ENCODE data around the gene ATPAF1. TPM values are rescaled to one million over a fixed set of nuclear protein-coding genes. Genes with fewer than 3 reads are reported as not detected.

The ATPAF1 gene
- total RNA-seq, 6 experiments from 2014 or later, result 32.7 to 42.9 (median 41.5) TPM

DNA sequence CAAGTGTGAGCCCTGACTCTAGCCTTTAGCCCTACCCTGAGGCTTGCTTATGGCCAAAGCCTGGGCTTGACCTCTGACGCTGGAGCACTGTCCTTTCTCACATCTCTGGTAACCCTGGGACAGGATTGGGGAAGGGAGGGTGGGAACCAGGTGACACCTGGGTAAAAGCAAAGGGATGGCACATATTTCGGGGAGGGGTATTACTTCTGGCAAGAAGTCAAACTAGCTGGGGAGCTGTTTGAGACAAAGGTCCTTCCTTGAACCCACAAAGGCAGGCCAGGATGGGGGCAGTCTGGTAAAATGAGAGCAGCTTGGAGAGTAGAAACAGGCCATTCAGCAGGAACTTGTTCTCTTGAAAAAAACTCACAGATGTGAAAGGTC lies 53.6 kb downstream of the ATPAF1 start:
- DNase-seq, result no peak
- peaks cover 11% of the 10 kb centered on the region for H3K36me3 Mint-ChIP-seq (ENCODE audit: low read depth)
- H3K4me3 Mint-ChIP-seq, result no peak overlapping the region
- no peaks in the 10 kb centered on the region; the same call in 1 of the 2 replicates for H3K27me3 Mint-ChIP-seq (ENCODE audit: insufficient read depth)
- no peak overlapping the region for H3K27ac Mint-ChIP-seq
- peaks cover 54% of the 10 kb centered on the region for H3K4me1 Mint-ChIP-seq (ENCODE audit: low read depth)
- TF ChIP-seq, protein P1, sequence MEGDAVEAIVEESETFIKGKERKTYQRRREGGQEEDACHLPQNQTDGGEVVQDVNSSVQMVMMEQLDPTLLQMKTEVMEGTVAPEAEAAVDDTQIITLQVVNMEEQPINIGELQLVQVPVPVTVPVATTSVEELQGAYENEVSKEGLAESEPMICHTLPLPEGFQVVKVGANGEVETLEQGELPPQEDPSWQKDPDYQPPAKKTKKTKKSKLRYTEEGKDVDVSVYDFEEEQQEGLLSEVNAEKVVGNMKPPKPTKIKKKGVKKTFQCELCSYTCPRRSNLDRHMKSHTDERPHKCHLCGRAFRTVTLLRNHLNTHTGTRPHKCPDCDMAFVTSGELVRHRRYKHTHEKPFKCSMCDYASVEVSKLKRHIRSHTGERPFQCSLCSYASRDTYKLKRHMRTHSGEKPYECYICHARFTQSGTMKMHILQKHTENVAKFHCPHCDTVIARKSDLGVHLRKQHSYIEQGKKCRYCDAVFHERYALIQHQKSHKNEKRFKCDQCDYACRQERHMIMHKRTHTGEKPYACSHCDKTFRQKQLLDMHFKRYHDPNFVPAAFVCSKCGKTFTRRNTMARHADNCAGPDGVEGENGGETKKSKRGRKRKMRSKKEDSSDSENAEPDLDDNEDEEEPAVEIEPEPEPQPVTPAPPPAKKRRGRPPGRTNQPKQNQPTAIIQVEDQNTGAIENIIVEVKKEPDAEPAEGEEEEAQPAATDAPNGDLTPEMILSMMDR (IDR thresholded peaks at IDR 0.05), result no peak
- no peaks in the 10 kb centered on the region for H3K9me3 Mint-ChIP-seq

DNA sequence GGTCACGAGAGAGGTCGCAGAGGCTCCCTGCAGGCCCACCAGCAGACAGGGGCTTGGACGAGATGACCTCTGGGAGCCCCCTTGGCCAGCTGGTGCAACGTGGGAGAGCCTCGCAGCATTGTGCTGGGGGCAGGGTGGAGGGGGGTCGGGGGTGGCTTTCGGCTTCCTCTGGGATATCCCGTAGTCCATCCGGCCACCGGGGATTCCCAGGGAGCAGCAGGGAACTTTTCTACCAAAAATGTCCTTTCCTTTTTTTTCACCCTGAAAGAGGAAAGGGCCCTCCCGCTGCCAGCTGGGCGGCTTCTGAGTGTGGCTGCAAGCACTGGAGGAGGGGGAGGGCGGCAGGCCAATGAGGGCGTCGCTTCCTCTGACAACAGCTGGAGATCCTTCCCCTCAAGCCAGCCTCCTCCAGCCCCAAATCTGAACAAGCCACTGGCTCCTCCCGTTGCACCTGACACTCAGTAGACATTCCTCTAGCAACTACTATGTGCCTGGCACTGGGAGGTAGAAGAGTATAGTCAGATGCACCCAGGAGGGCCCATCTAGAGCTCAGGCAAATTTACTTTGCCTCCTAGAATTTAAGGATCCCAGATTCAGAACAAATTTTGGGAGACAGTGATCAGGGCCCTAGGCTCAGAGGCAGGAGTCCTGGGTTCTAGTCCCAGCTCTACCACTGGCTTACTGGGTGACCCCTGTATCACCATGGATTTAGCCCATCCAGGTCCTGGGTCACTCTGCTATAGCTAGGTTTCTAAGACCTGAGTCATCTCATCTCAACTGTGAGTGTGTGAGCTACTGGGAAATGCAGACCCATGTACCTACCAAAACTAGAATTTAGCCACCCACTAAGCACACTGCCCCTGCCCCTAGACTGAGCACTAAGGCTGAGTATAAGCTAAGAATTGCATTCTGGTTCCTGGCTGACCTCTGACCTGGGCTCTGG lies 54.2 kb downstream of the ATPAF1 start:
- Mint-ChIP-seq H3K27ac (no peak overlapping the region), H3K4me3 (no peak overlapping the region), H3K4me1 (ENCODE audit: low read depth) (peaks cover 50% of the 10 kb centered on the region), H3K36me3 (ENCODE audit: low read depth) (peaks cover 17% of the 10 kb centered on the region), H3K9me3 (no peaks in the 10 kb centered on the region), H3K27me3 (ENCODE audit: insufficient read depth) (no peaks in the 10 kb centered on the region; the same call in 1 of the 2 replicates)
- peak; percentile 18 for DNase-seq
- TF ChIP-seq, protein P1 (IDR thresholded peaks at IDR 0.05), result no peak

DNA sequence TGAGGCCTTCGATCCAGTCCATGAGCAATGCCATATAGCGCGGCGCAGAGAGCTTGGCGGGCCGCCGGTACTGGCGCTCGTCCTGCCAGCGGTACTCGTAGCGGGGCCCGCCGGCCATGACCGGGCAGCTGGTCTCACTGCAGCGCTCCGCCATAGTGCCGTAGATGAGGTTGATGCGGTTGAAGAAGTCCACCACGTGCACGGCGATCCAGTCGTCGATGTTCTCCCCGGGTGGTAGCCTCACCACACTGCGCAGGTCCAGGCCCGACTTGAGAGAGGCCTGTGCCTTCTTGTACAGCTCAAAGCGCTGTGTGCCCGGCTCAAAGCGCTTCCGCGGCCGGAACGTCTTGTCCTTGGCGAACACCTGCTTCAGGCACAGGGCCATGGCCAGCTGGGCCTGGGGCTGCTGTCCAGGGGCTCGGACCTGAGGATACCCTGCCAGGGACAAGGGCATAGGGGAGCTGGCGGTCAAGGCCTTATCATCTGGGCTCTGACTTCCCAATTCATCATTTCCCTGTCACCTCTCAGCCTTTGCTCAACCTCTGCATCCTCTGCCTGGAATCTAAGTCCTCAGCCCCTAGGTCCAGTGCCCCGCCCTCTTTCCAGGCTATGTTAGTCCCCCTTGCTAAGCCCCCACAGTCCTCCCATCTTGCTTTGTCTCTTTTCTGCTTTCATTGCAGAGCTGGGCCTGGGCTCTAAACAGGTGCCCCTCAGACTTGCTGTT lies 55.1 kb downstream of the ATPAF1 start:
- Mint-ChIP-seq H3K4me3 (no peak overlapping the region), H3K27me3 (ENCODE audit: insufficient read depth) (no peaks in the 10 kb centered on the region), H3K27ac (no peak overlapping the region), H3K9me3 (no peaks in the 10 kb centered on the region), H3K36me3 (ENCODE audit: low read depth) (peaks cover 24% of the 10 kb centered on the region), H3K4me1 (ENCODE audit: low read depth) (peaks cover 48% of the 10 kb centered on the region)
- no peak for DNase-seq
- TF ChIP-seq, protein P1 (IDR thresholded peaks at IDR 0.05), result no peak

DNA sequence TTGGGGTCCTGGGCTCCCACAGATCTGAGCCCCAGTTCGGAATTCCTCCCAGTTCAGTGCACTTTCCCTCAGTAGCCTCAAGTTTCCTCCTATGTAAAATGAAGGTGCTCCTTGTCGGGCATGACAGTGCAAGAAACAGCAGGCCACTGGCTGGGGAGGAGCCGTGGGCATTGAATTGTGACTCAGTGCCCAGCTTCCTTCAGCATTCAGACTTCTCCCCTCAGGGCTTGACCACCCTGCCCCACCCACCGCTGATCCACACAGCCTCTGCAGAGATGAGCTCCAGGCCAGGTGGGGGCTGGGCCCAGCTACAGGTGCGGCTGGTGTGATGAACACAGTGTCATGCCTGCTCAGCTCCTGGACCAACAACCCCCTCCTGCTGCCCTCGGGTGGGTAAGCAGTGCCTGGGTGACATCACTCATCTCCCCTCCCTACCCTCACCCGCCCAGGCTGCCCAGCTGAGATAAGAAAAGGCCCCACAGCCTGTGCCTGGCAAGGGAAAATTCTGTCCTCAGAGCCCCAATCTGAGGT lies 56.4 kb downstream of the ATPAF1 start:
- peak; percentile 30 for DNase-seq
- no peaks in the 10 kb centered on the region for H3K27me3 Mint-ChIP-seq (ENCODE audit: insufficient read depth)
- no peaks in the 10 kb centered on the region for H3K9me3 Mint-ChIP-seq
- H3K4me1 Mint-ChIP-seq (ENCODE audit: low read depth), result peaks cover 40% of the 10 kb centered on the region
- peak overlapping the region; percentile 32; the same call in 1 of the 2 replicates for H3K4me3 Mint-ChIP-seq
- H3K27ac Mint-ChIP-seq, result peak overlapping the region; percentile 87
- H3K36me3 Mint-ChIP-seq (ENCODE audit: low read depth), result peaks cover 25% of the 10 kb centered on the region
- TF ChIP-seq, protein P1 (IDR thresholded peaks at IDR 0.05), result no peak

DNA sequence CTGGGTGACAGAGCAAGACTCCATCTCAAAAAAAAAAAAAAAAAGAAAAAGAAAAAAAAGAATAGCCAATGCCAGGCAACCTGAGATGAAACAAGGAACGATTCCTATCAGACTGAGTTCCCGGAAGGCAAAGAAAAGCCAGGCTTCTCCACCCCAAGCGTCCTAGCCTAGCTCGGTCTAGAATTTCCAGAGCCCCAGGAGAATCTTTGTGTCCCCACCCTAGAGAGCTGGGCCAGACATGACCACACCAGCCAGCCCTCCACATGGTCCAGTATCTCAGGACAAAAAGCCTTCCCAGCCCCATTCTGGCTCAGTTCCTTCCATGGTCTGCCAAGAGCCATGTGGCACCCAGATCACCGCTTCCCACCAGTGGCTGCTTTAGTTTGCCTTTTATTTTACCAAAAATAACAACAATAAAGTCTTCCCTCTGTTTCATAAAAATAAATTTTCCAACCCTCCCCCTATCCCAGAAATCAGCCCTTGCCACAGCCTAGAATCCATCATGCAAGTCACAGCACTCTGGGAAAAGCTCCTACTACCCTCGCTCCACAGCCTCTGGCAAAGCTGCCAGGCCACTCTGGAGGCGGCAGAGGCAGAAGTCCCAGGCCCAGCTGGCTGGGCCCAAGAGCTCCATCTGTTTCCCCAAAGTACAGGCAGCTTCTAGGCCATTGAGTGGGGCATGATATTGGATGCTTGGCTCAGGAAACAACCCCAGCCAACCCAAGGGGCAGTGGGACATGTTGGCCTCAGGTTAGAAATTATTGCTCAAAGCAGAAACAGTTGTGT lies 60.6 kb downstream of the ATPAF1 start:
- TF ChIP-seq, protein P1 (IDR thresholded peaks at IDR 0.05), result no peak
- Mint-ChIP-seq H3K27me3 (ENCODE audit: insufficient read depth) (no peaks in the 10 kb centered on the region), H3K4me3 (no peak overlapping the region), H3K9me3 (no peaks in the 10 kb centered on the region), H3K36me3 (ENCODE audit: low read depth) (peaks cover 25% of the 10 kb centered on the region), H3K27ac (no peak overlapping the region), H3K4me1 (ENCODE audit: low read depth) (peaks cover 44% of the 10 kb centered on the region)
- no peak for DNase-seq

All from HFFc6 (cell line).